ENCODE data around the gene PSTK. TPM values are rescaled to one million over a fixed set of nuclear protein-coding genes. Genes with fewer than 3 reads are reported as not detected.

PSTK gene, protein sequence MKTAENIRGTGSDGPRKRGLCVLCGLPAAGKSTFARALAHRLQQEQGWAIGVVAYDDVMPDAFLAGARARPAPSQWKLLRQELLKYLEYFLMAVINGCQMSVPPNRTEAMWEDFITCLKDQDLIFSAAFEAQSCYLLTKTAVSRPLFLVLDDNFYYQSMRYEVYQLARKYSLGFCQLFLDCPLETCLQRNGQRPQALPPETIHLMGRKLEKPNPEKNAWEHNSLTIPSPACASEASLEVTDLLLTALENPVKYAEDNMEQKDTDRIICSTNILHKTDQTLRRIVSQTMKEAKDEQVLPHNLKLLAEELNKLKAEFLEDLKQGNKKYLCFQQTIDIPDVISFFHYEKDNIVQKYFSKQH
- total RNA-seq, result 4.0 and 5.8 TPM in 2 replicates

DNA sequence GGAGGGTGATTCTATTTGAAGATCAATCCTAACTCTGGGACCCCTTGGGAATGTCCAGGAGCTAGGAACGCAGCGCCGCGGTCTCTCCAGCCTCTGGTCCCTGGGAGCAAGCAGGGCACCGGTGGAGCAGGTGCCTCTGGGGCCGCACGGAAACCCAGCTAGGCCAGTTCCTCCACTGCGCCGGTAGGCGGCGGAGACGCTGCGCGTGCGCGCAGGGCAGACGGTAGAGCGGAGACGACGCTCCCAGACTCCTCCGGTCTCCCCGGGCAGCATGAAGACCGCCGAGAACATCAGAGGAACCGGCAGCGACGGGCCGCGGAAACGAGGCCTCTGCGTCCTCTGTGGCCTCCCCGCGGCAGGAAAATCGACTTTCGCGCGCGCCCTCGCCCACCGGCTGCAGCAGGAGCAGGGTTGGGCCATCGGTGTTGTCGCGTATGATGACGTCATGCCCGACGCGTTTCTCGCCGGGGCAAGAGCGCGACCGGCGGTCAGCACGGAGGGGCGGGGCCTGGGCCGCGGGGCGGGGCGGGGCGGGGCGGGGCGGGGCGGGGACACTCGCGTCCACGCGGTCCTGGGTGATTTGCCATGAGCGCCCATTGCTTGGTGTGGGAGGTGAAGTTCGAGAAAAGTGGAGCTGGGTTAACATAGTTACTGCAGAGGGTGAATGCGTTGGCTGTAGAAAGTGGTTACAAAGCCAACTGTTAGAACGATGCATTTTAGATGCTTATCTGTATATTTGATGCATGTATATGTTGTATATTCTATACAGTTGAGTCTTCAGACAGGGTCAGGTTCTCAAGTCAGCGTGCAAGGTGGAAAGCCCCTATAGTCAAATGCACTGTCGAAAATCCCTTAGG lies at the start of gene PSTK:
Gene PSTK (plus strand): TSS at position 193 of the 857 bp plus-strand sequence. CDS start 79 bp downstream, at position 272.

DNA sequence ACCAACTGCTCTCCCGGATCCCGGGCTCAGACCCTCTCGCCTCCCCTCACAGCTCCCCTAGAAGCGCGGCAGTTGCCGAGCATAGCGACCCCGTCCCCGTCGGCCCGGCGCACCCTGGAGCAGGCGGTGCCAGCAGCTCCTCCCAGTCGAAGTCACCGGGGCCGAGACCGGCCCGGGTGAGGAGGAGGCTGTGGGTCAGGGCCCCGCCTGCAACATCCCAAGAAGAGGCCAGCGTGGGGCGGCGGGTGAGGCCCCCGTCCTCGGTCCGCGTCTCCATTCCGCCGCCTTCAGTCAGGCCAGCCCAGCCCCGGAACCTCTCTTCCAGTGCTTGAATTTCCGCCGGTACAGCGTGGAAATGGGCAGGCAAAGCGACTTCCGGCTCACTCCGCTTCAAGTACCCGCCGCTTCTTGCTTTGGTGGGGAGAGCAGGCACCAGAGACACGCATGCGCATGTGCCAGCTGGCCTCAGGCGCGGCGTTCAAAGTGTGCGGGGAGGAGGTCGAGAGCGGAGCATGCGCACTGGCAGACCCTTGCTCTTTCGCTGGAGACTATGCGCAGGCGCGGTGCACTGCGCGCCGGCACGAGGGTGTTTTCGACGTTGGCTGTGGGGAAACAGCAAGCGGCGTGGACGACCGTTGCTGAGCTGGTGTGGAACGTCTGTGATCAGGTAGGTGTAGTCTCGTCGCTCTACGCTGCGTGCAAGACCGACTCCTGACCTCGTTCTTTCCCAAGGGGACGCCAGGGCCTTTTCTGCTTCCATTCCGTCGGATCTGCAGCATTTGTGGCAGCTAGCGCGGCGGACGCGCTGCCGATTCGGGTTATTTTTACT lies 26.1 kb upstream of the PSTK start, which contains the start of gene C10orf88:
Gene C10orf88 (minus strand): TSS at position 326 of the 829 bp plus-strand sequence. CDS start 49 bp downstream, at position 277.

GRCh38 chr10:123008355-123009104 lies 28.3 kb downstream of the PSTK start, which contains the start of the genes ACADSB and IKZF5:
TSS of gene ACADSB (plus strand) at chr10:123009006. CDS start at chr10:123009030, 24 bp downstream.
TSS of gene IKZF5 (minus strand) at chr10:123008795. CDS start at chr10:122998625, 10,170 bp downstream.

Other genes with a start within 250 kb of the PSTK start
- 0.54 and 1.0 TPM in 2 replicates for gene CUZD1, start 134.5 kb upstream of the PSTK start, total RNA-seq
- gene FAM24B, start 100.8 kb upstream of the PSTK start, total RNA-seq, result 6.6 and 9.7 TPM in 2 replicates
- gene FAM24A, start 69.8 kb upstream of the PSTK start, total RNA-seq, result not detected in 2 replicates
- gene C10orf88, start 26.2 kb upstream of the PSTK start, total RNA-seq, result 13.3 and 15.5 TPM in 2 replicates
- 2.5 and 4.0 TPM in 2 replicates for gene IKZF5, start 28.4 kb downstream of the PSTK start, total RNA-seq
- gene ACADSB, start 28.6 kb downstream of the PSTK start, total RNA-seq, result 3.2 and 3.9 TPM in 2 replicates
- gene HMX3, start 155.6 kb downstream of the PSTK start, total RNA-seq, result not detected in 2 replicates
- gene HMX2, start 167.7 kb downstream of the PSTK start, total RNA-seq, result not detected in 2 replicates
- gene BUB3, start 174.0 kb downstream of the PSTK start, total RNA-seq, result 259 and 267 TPM in 2 replicates